NB4 (cell line): Measurements from ENCODE around the gene THADA.

Source experiments
- DNase-seq: peaks from one replicate; pipeline ENCODE4 v3.0.0; 2010; ENCODE audit warnings: low read depth
- H3K4me3 ChIP-seq: one replicate; pipeline ENCODE4 v1.5.1; 2011; ENCODE audit warnings: mild to moderate bottlenecking, low read depth, low read length, moderate library complexity
- CTCF ChIP-seq: IDR thresholded peaks from one replicate; pipeline ENCODE4 v1.5.1; 2012; ENCODE audit warnings: low read depth, low read length
- MAX ChIP-seq: IDR thresholded peaks from 2 replicates; pipeline ENCODE4 v1.6.1; 2011; ENCODE audit warnings: low read depth, low read length
- MYC ChIP-seq: IDR thresholded peaks from 2 replicates; pipeline ENCODE4 v1.6.1; 2011; ENCODE audit warnings: low read depth, low read length
- POLR2A ChIP-seq: IDR thresholded peaks from 2 replicates; pipeline ENCODE4 v1.6.1; 2011; ENCODE audit warnings: mild to moderate bottlenecking; ENCODE audit not compliant: insufficient read length; ENCODE audit errors: extremely low read depth

Gene THADA

GRCh38 chr2:43258547-43259156, 337.2 kb downstream of the THADA start:
- no peak for TF ChIP-seq CTCF
- TF ChIP-seq MAX, result no peak
- no peak for TF ChIP-seq POLR2A
- no peak for TF ChIP-seq MYC
- no peak overlapping the region for H3K4me3 ChIP-seq
- no peak for DNase-seq

DNA sequence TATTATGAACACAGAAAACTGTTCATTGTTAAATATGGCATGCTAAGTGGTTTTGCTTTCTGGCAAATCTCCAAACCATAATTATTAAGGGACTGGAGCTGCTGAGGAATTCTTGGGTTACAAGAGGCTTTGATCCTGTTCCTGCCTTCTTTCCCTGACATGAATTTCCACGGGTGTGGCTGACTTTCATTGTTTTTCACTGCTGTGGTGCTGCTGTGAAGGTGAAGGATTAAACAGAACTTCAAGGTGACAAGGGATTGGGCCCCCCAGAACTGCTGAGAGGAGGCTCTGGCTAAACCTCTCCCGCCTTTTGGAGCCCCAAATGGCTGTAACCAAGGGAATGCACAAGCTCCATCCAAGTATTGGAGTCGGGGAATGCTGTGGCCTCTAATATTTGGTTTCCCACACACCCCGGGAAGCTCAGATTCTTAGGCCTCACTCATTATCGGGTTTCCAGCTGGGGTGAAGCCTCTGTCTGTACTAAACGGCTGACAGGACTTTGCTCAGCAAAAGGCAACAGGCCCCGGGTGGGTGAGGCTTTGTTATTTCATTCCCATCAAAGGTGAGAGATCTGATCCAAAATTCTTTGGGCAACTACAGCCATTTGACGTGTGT, 340.4 kb downstream of the THADA start:
- H3K4me3 ChIP-seq, result no peak overlapping the region
- TF ChIP-seq MAX, result no peak
- TF ChIP-seq CTCF, result no peak
- TF ChIP-seq MYC, result no peak
- TF ChIP-seq POLR2A, result no peak
- no peak for DNase-seq

- TF ChIP-seq MAX, result no peak
- no peak for TF ChIP-seq POLR2A
- no peak for TF ChIP-seq MYC
- no peak for TF ChIP-seq CTCF
- DNase-seq, result no peak
- no peak overlapping the region for H3K4me3 ChIP-seq
These were observed 341.5 kb downstream of the THADA start for GRCh38 chr2:43254331-43254730.

GRCh38 chr2:43251171-43251731, 344.6 kb downstream of the THADA start:
- TF ChIP-seq MAX (no peak), POLR2A (no peak), CTCF (no peak), MYC (no peak)
- no peak for DNase-seq
- H3K4me3 ChIP-seq, result no peak overlapping the region

GRCh38 chr2:43250015-43250414, 345.8 kb downstream of the THADA start:
- no peak for DNase-seq
- TF ChIP-seq POLR2A (no peak), MAX (no peak), CTCF (no peak), MYC (no peak)
- no peak overlapping the region for H3K4me3 ChIP-seq
